ENCODE data around the gene DFFA.
"Not testable (repeated sequence)": the region's sequence is repeated elsewhere in the genome, so short reads cannot be mapped to it uniquely, and the experiment has no call there.

DFFA gene

GRCh38 chr1:10431070-10431730 is 41.1 kb downstream of the DFFA start:
- no peak for DNase-seq (ENCODE audit: low read depth, low spot score)

GRCh38 chr1:10430216-10431069 is 41.9 kb downstream of the DFFA start, which contains the start of gene CENPS:
Gene CENPS, plus strand, starts transcription at chr1:10430433. Its CDS starts 85 bp downstream, at chr1:10430518.
- peak within 1 kb of the TSS; percentile 5 for H3K27ac ChIP-seq
- no peak for DNase-seq (ENCODE audit: low read depth, low spot score)

More at GRCh38 chr1:10431070-10431730, 41.1 kb downstream of the DFFA start:
- no peak overlapping the region for H3K27ac ChIP-seq

GRCh38 chr1:10429868-10430215 is 42.5 kb downstream of the DFFA start:
- no peak for DNase-seq (ENCODE audit: low read depth, low spot score)
- H3K27ac ChIP-seq = no peak overlapping the region

- H3K27ac ChIP-seq = no peak overlapping the region
- DNase-seq (ENCODE audit: low read depth, low spot score) = no peak
Observed at GRCh38 chr1:10428984-10429383, 43.3 kb downstream of the DFFA start.

- not testable (repeated sequence) for H3K27ac ChIP-seq
Observed at GRCh38 chr1:10426535-10426848, 45.8 kb downstream of the DFFA start.

GRCh38 chr1:10425826-10426534 is 46.3 kb downstream of the DFFA start:
- not testable (repeated sequence) for H3K27ac ChIP-seq

More at GRCh38 chr1:10426535-10426848, 45.8 kb downstream of the DFFA start:
- DNase-seq (ENCODE audit: low read depth, low spot score) = not testable (repeated sequence)

GRCh38 chr1:10424651-10425050 is 47.7 kb downstream of the DFFA start:
- no peak for DNase-seq (ENCODE audit: low read depth, low spot score)
- H3K27ac ChIP-seq = no peak overlapping the region

More at GRCh38 chr1:10425826-10426534, 46.3 kb downstream of the DFFA start:
- DNase-seq (ENCODE audit: low read depth, low spot score) = not testable (repeated sequence)

GRCh38 chr1:10424034-10424433 is 48.3 kb downstream of the DFFA start:
- H3K27ac ChIP-seq = no peak overlapping the region
- no peak for DNase-seq (ENCODE audit: low read depth, low spot score)

GRCh38 chr1:10421637-10422036 is 50.7 kb downstream of the DFFA start:
- H3K27ac ChIP-seq = no peak overlapping the region
- DNase-seq (ENCODE audit: low read depth, low spot score) = no peak

GRCh38 chr1:10419351-10419750 is 53.0 kb downstream of the DFFA start:
- DNase-seq (ENCODE audit: low read depth, low spot score) = no peak
- no peak overlapping the region for H3K27ac ChIP-seq

- H3K27ac ChIP-seq; DNase-seq (ENCODE audit: low read depth, low spot score): not testable (repeated sequence)
Observed at GRCh38 chr1:10418741-10419140, 53.6 kb downstream of the DFFA start.

- not testable (repeated sequence) for DNase-seq (ENCODE audit: low read depth, low spot score)
- peak overlapping the region; percentile 73 for H3K27ac ChIP-seq
Observed at GRCh38 chr1:10415967-10416366, 56.4 kb downstream of the DFFA start.

- H3K27ac ChIP-seq = peak overlapping the region; percentile 73
- DNase-seq (ENCODE audit: low read depth, low spot score) = no peak
Observed at GRCh38 chr1:10415211-10415930, 57.0 kb downstream of the DFFA start.

- no peak overlapping the region for H3K27ac ChIP-seq
- DNase-seq (ENCODE audit: low read depth, low spot score) = no peak
Observed at GRCh38 chr1:10407201-10407600, 65.1 kb downstream of the DFFA start.

Data from epithelial cell of prostate (primary cell).